Smooth muscle cell (in vitro differentiated cells): ENCODE measurements around the gene TOR1A. TPM values are rescaled to one million over a fixed set of nuclear protein-coding genes. Genes with fewer than 3 reads are reported as not detected.

Experiments used
- DNase-seq: peaks from one replicate; lab custom pipeline; 2025; ENCODE audit not compliant: unreplicated experiment; lab: John Stamatoyannopoulos, UW
- H2AFZ ChIP-seq: fragments of 200-600 bp; sonication (generic); 2 replicates; pipeline ENCODE4 v1.6.0; 2016; ENCODE audit warnings: antibody characterized with exemption, low read depth, mild to moderate bottlenecking
- H3F3A ChIP-seq: fragments of 200-600 bp; sonication (generic); 2 replicates; pipeline ENCODE4 v1.6.0; 2017; ENCODE audit warnings: antibody characterized with exemption, low read depth
- H3K27ac ChIP-seq: fragments of 200-600 bp; sonication (generic); 2 replicates; pipeline ENCODE4 v1.5.1; 2016; ENCODE audit warnings: low read depth, mild to moderate bottlenecking
- H3K27me3 ChIP-seq: fragments of 200-600 bp; sonication (generic); 2 replicates; pipeline ENCODE4 v1.6.1; 2016; ENCODE audit warnings: low read depth, mild to moderate bottlenecking
- H3K36me3 ChIP-seq: fragments of 200-600 bp; sonication (generic); 2 replicates; pipeline ENCODE4 v1.5.1; 2016; ENCODE audit warnings: low read depth
- H3K4me1 ChIP-seq: fragments of 200-600 bp; sonication (generic); 2 replicates; pipeline ENCODE4 v1.5.1; 2016; ENCODE audit warnings: low read depth
- H3K4me2 ChIP-seq: fragments of 200-600 bp; sonication (generic); 2 replicates; pipeline ENCODE4 v1.6.0; 2016; ENCODE audit warnings: mild to moderate bottlenecking
- H3K4me3 ChIP-seq: fragments of 200-600 bp; sonication (generic); 2 replicates; pipeline ENCODE4 v1.5.1; 2016; ENCODE audit warnings: mild to moderate bottlenecking
- H3K79me2 ChIP-seq: fragments of 200-600 bp; sonication (generic); 2 replicates; pipeline ENCODE4 v1.6.0; 2016; ENCODE audit warnings: low read depth, mild to moderate bottlenecking
- H3K9ac ChIP-seq: fragments of 200-600 bp; sonication (generic); 2 replicates; pipeline ENCODE4 v1.6.0; 2016; ENCODE audit warnings: low read depth
- H3K9me3 ChIP-seq: fragments of 200-600 bp; sonication (generic); replicated peaks from 2 replicates; pipeline ENCODE4 v1.5.1; 2016; ENCODE audit warnings: low read depth
- H4K20me1 ChIP-seq: fragments of 200-600 bp; sonication (generic); 2 replicates; pipeline ENCODE4 v1.6.0; 2016; ENCODE audit warnings: low read depth
- WGBS: methylation state at CpG from one replicate; pipeline ENCODE4 v1.1.7; 2016; ENCODE audit warnings: low lambda C conversion rate; 5-methylcytosine and 5-hydroxymethylcytosine counted together
- polyA plus RNA-seq: library from polyadenylated mRNA; unstranded; fragments of >200 nt; fragmentation: Nextera tagmentation; extraction: Ambion mirVana; gene quantifications from 2 replicates; pipeline ENCODE4 v1.2.1, GENCODE V29; 2016
- total RNA-seq: library from RNA; depleted of rRNA; stranded (reverse); fragments of >200 nt; gene quantifications from 2 replicates; pipeline ENCODE4 v1.2.3, GENCODE V29; 2014
- TF ChIP-seq, protein P1 (sequence below): fragments of 200-600 bp; sonication (generic); IDR thresholded peaks from 2 replicates; pipeline ENCODE4 v1.5.1; 2017; ENCODE audit warnings: borderline replicate concordance, mild to moderate bottlenecking, antibody characterized with exemption; ENCODE audit not compliant: insufficient read depth, poor library complexity, severe bottlenecking

Gene TOR1A
- total and polyA plus RNA-seq, 2 experiments from 2014 or later = 38.5 to 46.1 TPM

DNA sequence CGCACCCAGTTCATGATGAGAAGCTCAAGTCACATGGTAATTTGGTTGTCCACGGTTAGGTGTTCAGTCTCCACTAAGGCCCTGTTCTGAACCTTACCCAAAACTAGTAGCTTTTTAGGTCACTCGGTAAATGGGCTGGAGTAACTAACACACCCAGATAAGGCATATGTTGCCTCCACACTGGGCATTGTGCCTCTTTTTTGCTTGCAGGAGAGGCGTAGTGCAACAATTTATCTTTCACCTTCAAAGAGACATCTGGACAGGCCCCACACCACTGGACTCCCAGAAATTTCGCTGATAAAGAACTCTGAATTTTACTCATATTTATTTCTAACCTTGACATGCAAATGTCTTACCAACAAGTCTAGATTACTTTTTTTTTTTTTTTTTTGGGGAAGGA lies 54.3 kb downstream of the TOR1A start:
- TF ChIP-seq, protein P1, sequence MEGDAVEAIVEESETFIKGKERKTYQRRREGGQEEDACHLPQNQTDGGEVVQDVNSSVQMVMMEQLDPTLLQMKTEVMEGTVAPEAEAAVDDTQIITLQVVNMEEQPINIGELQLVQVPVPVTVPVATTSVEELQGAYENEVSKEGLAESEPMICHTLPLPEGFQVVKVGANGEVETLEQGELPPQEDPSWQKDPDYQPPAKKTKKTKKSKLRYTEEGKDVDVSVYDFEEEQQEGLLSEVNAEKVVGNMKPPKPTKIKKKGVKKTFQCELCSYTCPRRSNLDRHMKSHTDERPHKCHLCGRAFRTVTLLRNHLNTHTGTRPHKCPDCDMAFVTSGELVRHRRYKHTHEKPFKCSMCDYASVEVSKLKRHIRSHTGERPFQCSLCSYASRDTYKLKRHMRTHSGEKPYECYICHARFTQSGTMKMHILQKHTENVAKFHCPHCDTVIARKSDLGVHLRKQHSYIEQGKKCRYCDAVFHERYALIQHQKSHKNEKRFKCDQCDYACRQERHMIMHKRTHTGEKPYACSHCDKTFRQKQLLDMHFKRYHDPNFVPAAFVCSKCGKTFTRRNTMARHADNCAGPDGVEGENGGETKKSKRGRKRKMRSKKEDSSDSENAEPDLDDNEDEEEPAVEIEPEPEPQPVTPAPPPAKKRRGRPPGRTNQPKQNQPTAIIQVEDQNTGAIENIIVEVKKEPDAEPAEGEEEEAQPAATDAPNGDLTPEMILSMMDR = no peak
- H3K27me3 ChIP-seq = no peaks in the 10 kb centered on the region
- H3K27ac ChIP-seq = no peak overlapping the region
- H3K9ac ChIP-seq = no peak overlapping the region
- H3K4me3 ChIP-seq = no peak overlapping the region
- no peaks in the 10 kb centered on the region for H3F3A ChIP-seq
- H3K4me2 ChIP-seq = no peak overlapping the region
- no peak overlapping the region for H2AFZ ChIP-seq
- no peaks in the 10 kb centered on the region for H3K4me1 ChIP-seq
- H3K36me3 ChIP-seq = no peaks in the 10 kb centered on the region
- 91% methylated on average over 5 of the region's 5 CpGs for WGBS
- H3K9me3 ChIP-seq = no peaks in the 10 kb centered on the region
- no peaks in the 10 kb centered on the region for H3K79me2 ChIP-seq
- no peak for DNase-seq
- H4K20me1 ChIP-seq = no peaks in the 10 kb centered on the region

DNA sequence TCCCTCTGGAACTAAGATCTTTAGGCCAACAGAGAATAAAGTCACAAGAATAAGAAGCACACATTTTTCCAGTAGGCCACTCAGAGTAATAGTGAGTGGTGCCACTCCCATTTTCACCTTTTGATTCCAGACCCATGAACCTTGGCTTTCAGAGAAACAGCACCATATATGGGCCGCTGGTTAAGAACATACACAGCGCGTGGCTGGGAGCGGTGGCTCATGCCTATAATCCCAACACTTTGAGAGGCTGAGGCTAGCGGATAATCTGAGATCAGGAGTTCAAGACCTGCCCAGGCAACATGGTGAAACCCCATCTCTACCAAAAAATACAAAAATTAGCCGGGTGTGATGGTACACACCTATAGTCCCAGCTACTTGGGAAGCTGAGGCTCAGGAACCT lies 55.5 kb downstream of the TOR1A start:
- no peak overlapping the region for H2AFZ ChIP-seq
- 97% methylated on average over 6 of the region's 6 CpGs for WGBS
- H3K9ac ChIP-seq = no peak overlapping the region
- TF ChIP-seq, protein P1 = no peak
- no peaks in the 10 kb centered on the region for H3K79me2 ChIP-seq
- no peaks in the 10 kb centered on the region for H3K4me1 ChIP-seq
- H3F3A ChIP-seq = peaks cover 3% of the 10 kb centered on the region
- no peaks in the 10 kb centered on the region for H4K20me1 ChIP-seq
- no peaks in the 10 kb centered on the region for H3K27me3 ChIP-seq
- no peak overlapping the region for H3K4me3 ChIP-seq
- no peak for DNase-seq
- H3K9me3 ChIP-seq = no peaks in the 10 kb centered on the region
- no peaks in the 10 kb centered on the region for H3K36me3 ChIP-seq
- H3K27ac ChIP-seq = no peak overlapping the region
- no peak overlapping the region for H3K4me2 ChIP-seq

DNA sequence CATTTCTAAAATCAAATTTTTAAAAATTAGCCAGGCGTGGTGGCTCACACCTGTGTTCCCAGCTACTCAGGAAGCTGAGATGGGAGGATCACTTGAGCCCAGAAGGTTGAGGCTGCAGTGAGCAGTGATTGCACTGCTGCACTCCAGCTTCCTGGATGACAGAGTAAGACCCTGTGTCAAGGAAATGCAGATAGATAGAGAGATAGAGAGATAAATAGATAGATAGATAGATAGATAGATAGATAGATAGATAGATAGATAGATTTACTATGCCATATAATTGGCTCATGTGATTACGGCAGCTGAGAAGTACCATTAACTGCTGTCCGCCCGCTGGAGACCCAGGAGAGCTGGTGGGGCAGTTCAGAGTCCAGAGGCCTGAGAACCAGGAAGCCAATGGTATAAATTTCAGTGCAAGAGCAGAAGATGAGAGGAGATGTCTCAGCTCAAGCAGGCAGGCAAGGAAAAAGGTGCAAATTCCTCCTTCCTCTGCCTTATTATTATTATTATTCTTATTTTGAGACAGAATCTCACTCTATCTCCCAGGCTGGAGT lies 58.1 kb downstream of the TOR1A start:
- H3K36me3 ChIP-seq = no peaks in the 10 kb centered on the region
- H4K20me1 ChIP-seq = no peaks in the 10 kb centered on the region
- H3K4me3 ChIP-seq = no peak overlapping the region
- no peak overlapping the region for H3K9ac ChIP-seq
- peaks cover 23% of the 10 kb centered on the region for H3F3A ChIP-seq
- no peak overlapping the region for H3K4me2 ChIP-seq
- no peak overlapping the region for H3K27ac ChIP-seq
- no peaks in the 10 kb centered on the region for H3K9me3 ChIP-seq
- H3K79me2 ChIP-seq = no peaks in the 10 kb centered on the region
- peaks cover 6% of the 10 kb centered on the region for H3K4me1 ChIP-seq
- TF ChIP-seq, protein P1 = no peak
- no peak for DNase-seq
- H2AFZ ChIP-seq = no peak overlapping the region
- H3K27me3 ChIP-seq = no peaks in the 10 kb centered on the region
- WGBS = 93% methylated on average over 4 of the region's 4 CpGs
